ENCODE data around the gene IGF2R. TPM values are rescaled to one million over a fixed set of nuclear protein-coding genes. Genes with fewer than 3 reads are reported as not detected.
A peak's percentile ranks its signal among the peaks of the same experiment; 100 is the strongest.

The IGF2R gene
- total and polyA plus RNA-seq, 2 of the 13 experiments (the other 11 are each of a cell fraction or from before 2014, with no cell fraction given), result 38.3 to 70.0 TPM

GRCh38 chr6:160042788-160043301, 74.0 kb downstream of the IGF2R start (continued):
- TF ChIP-seq TRIM22 (IDR thresholded peaks at IDR 0.05) (no peak), HDAC2 (CRISPR knock-in tag; IDR thresholded peaks at IDR 0.05) (peak; percentile 47; the same call in 1 of the 2 replicates), MAFG (CRISPR knock-in tag; IDR thresholded peaks at IDR 0.05) (peak; percentile 89), ARID3A (IDR thresholded peaks at IDR 0.05; ENCODE audit: low read depth, low read length) (peak; percentile 91), GMEB2 (CRISPR knock-in tag; IDR thresholded peaks at IDR 0.05; ENCODE audit: low read depth) (no peak), XRCC5 (optimal IDR thresholded peaks at IDR 0.05; ENCODE audit: low read length) (peak; percentile 56), PHF21A (CRISPR knock-in tag; IDR thresholded peaks at IDR 0.05) (peak; percentile 70; the same call in 1 of the 2 replicates), ZNF564 (CRISPR knock-in tag; IDR thresholded peaks at IDR 0.05) (no peak), ZNF678 (CRISPR knock-in tag; IDR thresholded peaks at IDR 0.05) (no peak)
- TF ChIP-seq, protein P1, sequence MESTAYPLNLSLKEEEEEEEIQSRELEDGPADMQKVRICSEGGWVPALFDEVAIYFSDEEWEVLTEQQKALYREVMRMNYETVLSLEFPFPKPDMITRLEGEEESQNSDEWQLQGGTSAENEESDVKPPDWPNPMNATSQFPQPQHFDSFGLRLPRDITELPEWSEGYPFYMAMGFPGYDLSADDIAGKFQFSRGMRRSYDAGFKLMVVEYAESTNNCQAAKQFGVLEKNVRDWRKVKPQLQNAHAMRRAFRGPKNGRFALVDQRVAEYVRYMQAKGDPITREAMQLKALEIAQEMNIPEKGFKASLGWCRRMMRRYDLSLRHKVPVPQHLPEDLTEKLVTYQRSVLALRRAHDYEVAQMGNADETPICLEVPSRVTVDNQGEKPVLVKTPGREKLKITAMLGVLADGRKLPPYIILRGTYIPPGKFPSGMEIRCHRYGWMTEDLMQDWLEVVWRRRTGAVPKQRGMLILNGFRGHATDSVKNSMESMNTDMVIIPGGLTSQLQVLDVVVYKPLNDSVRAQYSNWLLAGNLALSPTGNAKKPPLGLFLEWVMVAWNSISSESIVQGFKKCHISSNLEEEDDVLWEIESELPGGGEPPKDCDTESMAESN (CRISPR knock-in tag; conservative IDR thresholded peaks at IDR 0.05), result no peak
- TF ChIP-seq, protein P2, sequence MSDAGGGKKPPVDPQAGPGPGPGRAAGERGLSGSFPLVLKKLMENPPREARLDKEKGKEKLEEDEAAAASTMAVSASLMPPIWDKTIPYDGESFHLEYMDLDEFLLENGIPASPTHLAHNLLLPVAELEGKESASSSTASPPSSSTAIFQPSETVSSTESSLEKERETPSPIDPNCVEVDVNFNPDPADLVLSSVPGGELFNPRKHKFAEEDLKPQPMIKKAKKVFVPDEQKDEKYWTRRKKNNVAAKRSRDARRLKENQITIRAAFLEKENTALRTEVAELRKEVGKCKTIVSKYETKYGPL (CRISPR knock-in tag; IDR thresholded peaks at IDR 0.05), result no peak
- TF ChIP-seq, protein P3, sequence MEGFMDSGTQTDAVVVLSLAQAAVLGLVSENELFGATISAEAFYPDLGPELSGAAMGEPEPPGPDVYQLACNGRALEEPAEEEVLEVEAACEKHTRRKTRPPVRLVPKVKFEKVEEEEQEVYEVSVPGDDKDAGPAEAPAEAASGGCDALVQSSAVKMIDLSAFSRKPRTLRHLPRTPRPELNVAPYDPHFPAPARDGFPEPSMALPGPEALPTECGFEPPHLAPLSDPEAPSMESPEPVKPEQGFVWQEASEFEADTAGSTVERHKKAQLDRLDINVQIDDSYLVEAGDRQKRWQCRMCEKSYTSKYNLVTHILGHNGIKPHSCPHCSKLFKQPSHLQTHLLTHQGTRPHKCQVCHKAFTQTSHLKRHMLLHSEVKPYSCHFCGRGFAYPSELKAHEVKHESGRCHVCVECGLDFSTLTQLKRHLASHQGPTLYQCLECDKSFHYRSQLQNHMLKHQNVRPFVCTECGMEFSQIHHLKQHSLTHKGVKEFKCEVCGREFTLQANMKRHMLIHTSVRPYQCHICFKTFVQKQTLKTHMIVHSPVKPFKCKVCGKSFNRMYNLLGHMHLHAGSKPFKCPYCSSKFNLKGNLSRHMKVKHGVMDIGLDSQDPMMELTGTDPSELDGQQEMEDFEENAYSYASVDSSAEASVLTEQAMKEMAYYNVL (CRISPR knock-in tag; IDR thresholded peaks at IDR 0.05; ENCODE audit: borderline replicate concordance), result 0 out of 2 replicates have a peak, but pooled peaks have one; percentile 33

Measured in HepG2 (cell line).